ENCODE measurements around the gene EPC2.
"Not testable (repeated sequence)": the region's sequence is repeated elsewhere in the genome, so short reads cannot be mapped to it uniquely, and the experiment has no call there.

EPC2 gene

GRCh38 chr2:148654435-148654834 is 9.9 kb downstream of the EPC2 start:
- H3K4me1 ChIP-seq (ENCODE audit: insufficient read depth, low read length): peaks cover 52% of the 10 kb centered on the region
- no peak overlapping the region for H3K27ac ChIP-seq (ENCODE audit: low read depth, low read length)
- no peaks in the 10 kb centered on the region for H3K36me3 ChIP-seq (ENCODE audit: insufficient read depth, low read length)

GRCh38 chr2:148656516-148656915 is 12.0 kb downstream of the EPC2 start:
- Histone ChIP-seq H3K4me1 (ENCODE audit: insufficient read depth, low read length) (peaks cover 45% of the 10 kb centered on the region), H3K9ac (ENCODE audit: low read length) (no peak overlapping the region), H3K27me3 (ENCODE audit: control insufficient read depth in 1 of 2, insufficient read depth in 2 of 2, low read length in 2 of 2) (no peaks in the 10 kb centered on the region), H3K27ac (ENCODE audit: low read depth, low read length) (no peak overlapping the region), H3K36me3 (ENCODE audit: insufficient read depth, low read length) (no peaks in the 10 kb centered on the region), H3K4me3 (ENCODE audit: low read depth in 1 of 2, low read length in 2 of 2) (no peak overlapping the region), H3K9me3 (ENCODE audit: low read length) (no peaks in the 10 kb centered on the region)

More at GRCh38 chr2:148654435-148654834, 9.9 kb downstream of the EPC2 start:
- H3K4me3 ChIP-seq (ENCODE audit: low read depth in 1 of 2, low read length in 2 of 2): no peak overlapping the region
- no peak overlapping the region for H3K9ac ChIP-seq (ENCODE audit: low read length)
- H3K9me3 ChIP-seq (ENCODE audit: low read length): no peaks in the 10 kb centered on the region
- H3K27me3 ChIP-seq (ENCODE audit: control insufficient read depth in 1 of 2, insufficient read depth in 2 of 2, low read length in 2 of 2): no peaks in the 10 kb centered on the region

GRCh38 chr2:148658807-148659722 is 14.5 kb downstream of the EPC2 start:
- Histone ChIP-seq H3K36me3 (ENCODE audit: insufficient read depth, low read length) (no peaks in the 10 kb centered on the region), H3K9ac (ENCODE audit: low read length) (no peak overlapping the region), H3K4me1 (ENCODE audit: insufficient read depth, low read length) (peaks cover 24% of the 10 kb centered on the region), H3K4me3 (ENCODE audit: low read depth in 1 of 2, low read length in 2 of 2) (no peak overlapping the region), H3K27ac (ENCODE audit: low read depth, low read length) (no peak overlapping the region), H3K9me3 (ENCODE audit: low read length) (no peaks in the 10 kb centered on the region), H3K27me3 (ENCODE audit: control insufficient read depth in 1 of 2, insufficient read depth in 2 of 2, low read length in 2 of 2) (no peaks in the 10 kb centered on the region)

- H3K4me1 ChIP-seq (ENCODE audit: insufficient read depth, low read length): peaks cover 23% of the 10 kb centered on the region
- H3K27me3 ChIP-seq (ENCODE audit: control insufficient read depth in 1 of 2, insufficient read depth in 2 of 2, low read length in 2 of 2): no peaks in the 10 kb centered on the region
- no peak overlapping the region for H3K9ac ChIP-seq (ENCODE audit: low read length)
Observed at GRCh38 chr2:148660999-148661398, 16.4 kb downstream of the EPC2 start.

DNA sequence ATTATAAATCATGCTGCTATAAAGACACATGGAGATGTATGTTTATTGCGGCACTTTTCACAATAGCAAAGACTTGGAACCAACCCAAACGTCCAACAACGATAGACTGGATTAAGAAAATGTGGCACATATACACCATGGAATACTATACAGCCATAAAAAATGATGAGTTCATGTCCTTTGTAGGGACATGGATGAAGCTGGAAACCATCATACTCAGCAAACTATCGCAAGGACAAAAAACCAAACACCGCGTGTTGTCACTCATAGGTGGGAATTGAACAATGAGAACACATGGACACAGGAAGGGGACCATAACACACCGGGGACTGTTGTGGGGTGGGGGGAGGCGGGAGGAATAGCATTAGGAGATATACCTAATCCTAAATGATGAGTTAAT is 17.8 kb downstream of the EPC2 start:
- not testable (repeated sequence) for H3K4me3 ChIP-seq (ENCODE audit: low read depth in 1 of 2, low read length in 2 of 2); H3K36me3 ChIP-seq (ENCODE audit: insufficient read depth, low read length); H3K27me3 ChIP-seq (ENCODE audit: control insufficient read depth in 1 of 2, insufficient read depth in 2 of 2, low read length in 2 of 2); H3K9me3 ChIP-seq (ENCODE audit: low read length); H3K9ac ChIP-seq (ENCODE audit: low read length); H3K27ac ChIP-seq (ENCODE audit: low read depth, low read length)
- H3K4me1 ChIP-seq (ENCODE audit: insufficient read depth, low read length): peaks cover 21% of the 10 kb centered on the region

More at GRCh38 chr2:148660999-148661398, 16.4 kb downstream of the EPC2 start:
- Histone ChIP-seq H3K9me3 (ENCODE audit: low read length) (no peaks in the 10 kb centered on the region), H3K27ac (ENCODE audit: low read depth, low read length) (no peak overlapping the region), H3K36me3 (ENCODE audit: insufficient read depth, low read length) (no peaks in the 10 kb centered on the region), H3K4me3 (ENCODE audit: low read depth in 1 of 2, low read length in 2 of 2) (no peak overlapping the region)

GRCh38 chr2:148664229-148664628 is 19.7 kb downstream of the EPC2 start:
- Histone ChIP-seq H3K27ac (ENCODE audit: low read depth, low read length) (no peak overlapping the region), H3K9me3 (ENCODE audit: low read length) (no peaks in the 10 kb centered on the region), H3K9ac (ENCODE audit: low read length) (no peak overlapping the region), H3K27me3 (ENCODE audit: control insufficient read depth in 1 of 2, insufficient read depth in 2 of 2, low read length in 2 of 2) (no peaks in the 10 kb centered on the region), H3K36me3 (ENCODE audit: insufficient read depth, low read length) (no peaks in the 10 kb centered on the region), H3K4me3 (ENCODE audit: low read depth in 1 of 2, low read length in 2 of 2) (no peak overlapping the region), H3K4me1 (ENCODE audit: insufficient read depth, low read length) (peaks cover 10% of the 10 kb centered on the region)

- Histone ChIP-seq H3K4me3 (ENCODE audit: low read depth in 1 of 2, low read length in 2 of 2) (no peak overlapping the region), H3K9me3 (ENCODE audit: low read length) (no peaks in the 10 kb centered on the region), H3K27me3 (ENCODE audit: control insufficient read depth in 1 of 2, insufficient read depth in 2 of 2, low read length in 2 of 2) (no peaks in the 10 kb centered on the region), H3K9ac (ENCODE audit: low read length) (no peak overlapping the region), H3K4me1 (ENCODE audit: insufficient read depth, low read length) (peaks cover 8% of the 10 kb centered on the region), H3K27ac (ENCODE audit: low read depth, low read length) (no peak overlapping the region), H3K36me3 (ENCODE audit: insufficient read depth, low read length) (no peaks in the 10 kb centered on the region)
Observed at GRCh38 chr2:148666555-148666954, 22.0 kb downstream of the EPC2 start.

DNA sequence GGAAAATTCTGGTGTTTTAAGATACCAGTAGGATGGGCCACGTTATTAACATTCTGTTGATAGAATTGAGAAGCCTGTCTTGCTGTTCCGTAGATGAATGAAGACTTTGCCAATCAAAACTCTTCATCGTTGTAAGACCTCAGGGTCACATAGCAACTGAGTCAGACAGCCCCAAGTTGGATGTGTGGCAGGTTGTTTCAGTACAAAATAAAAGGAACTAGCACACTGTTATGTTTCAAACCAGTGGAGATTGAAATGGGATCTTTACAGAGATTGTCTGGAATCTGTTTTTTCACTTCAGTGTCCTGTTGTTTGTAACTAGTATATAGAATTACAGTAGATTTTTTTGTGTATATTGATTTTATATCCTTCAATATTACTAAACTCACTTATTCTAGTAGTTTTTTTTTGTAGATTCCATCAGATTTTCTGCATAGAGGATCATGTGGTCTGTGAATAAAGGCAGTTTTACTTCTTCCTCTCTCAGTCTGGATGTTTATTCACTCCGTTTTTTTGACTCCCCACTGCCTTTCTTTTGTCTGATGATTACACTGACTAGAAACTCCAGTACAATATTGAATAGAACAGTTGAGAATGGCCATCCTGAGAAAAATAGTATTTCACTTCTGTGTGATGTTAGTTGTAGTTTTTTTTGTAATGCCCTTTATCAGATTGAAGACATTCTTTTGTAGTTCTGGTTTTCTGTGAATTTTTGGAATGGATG is 22.7 kb downstream of the EPC2 start:
- Histone ChIP-seq H3K4me3 (ENCODE audit: low read depth in 1 of 2, low read length in 2 of 2) (no peak overlapping the region), H3K9me3 (ENCODE audit: low read length) (no peaks in the 10 kb centered on the region), H3K36me3 (ENCODE audit: insufficient read depth, low read length) (no peaks in the 10 kb centered on the region), H3K27ac (ENCODE audit: low read depth, low read length) (no peak overlapping the region), H3K9ac (ENCODE audit: low read length) (no peak overlapping the region), H3K27me3 (ENCODE audit: control insufficient read depth in 1 of 2, insufficient read depth in 2 of 2, low read length in 2 of 2) (no peaks in the 10 kb centered on the region), H3K4me1 (ENCODE audit: insufficient read depth, low read length) (peaks cover 8% of the 10 kb centered on the region)

DNA sequence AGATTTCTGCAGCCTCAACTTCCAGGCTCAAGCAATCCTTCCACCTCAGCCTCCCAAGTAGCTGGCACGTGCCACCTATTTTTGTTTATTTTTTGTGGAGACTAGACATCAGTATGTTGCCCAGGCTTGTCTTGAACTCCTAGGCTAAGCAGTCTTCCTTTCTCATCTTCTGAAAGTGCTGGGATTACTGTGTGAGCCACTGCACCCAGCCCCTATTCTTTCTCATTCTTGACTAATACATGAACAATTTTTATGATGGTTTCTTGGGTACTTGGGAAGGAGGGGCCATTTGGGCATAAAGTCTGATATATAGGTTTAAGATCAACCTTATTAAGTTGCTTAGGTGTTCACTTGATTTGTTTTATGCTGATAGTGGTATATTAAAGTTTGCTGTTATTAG is 26.2 kb downstream of the EPC2 start:
- Histone ChIP-seq H3K9me3 (ENCODE audit: low read length) (no peaks in the 10 kb centered on the region), H3K9ac (ENCODE audit: low read length) (no peak overlapping the region), H3K36me3 (ENCODE audit: insufficient read depth, low read length) (no peaks in the 10 kb centered on the region), H3K27me3 (ENCODE audit: control insufficient read depth in 1 of 2, insufficient read depth in 2 of 2, low read length in 2 of 2) (no peaks in the 10 kb centered on the region), H3K27ac (ENCODE audit: low read depth, low read length) (no peak overlapping the region), H3K4me3 (ENCODE audit: low read depth in 1 of 2, low read length in 2 of 2) (no peak overlapping the region), H3K4me1 (ENCODE audit: insufficient read depth, low read length) (peaks cover 23% of the 10 kb centered on the region)

DNA sequence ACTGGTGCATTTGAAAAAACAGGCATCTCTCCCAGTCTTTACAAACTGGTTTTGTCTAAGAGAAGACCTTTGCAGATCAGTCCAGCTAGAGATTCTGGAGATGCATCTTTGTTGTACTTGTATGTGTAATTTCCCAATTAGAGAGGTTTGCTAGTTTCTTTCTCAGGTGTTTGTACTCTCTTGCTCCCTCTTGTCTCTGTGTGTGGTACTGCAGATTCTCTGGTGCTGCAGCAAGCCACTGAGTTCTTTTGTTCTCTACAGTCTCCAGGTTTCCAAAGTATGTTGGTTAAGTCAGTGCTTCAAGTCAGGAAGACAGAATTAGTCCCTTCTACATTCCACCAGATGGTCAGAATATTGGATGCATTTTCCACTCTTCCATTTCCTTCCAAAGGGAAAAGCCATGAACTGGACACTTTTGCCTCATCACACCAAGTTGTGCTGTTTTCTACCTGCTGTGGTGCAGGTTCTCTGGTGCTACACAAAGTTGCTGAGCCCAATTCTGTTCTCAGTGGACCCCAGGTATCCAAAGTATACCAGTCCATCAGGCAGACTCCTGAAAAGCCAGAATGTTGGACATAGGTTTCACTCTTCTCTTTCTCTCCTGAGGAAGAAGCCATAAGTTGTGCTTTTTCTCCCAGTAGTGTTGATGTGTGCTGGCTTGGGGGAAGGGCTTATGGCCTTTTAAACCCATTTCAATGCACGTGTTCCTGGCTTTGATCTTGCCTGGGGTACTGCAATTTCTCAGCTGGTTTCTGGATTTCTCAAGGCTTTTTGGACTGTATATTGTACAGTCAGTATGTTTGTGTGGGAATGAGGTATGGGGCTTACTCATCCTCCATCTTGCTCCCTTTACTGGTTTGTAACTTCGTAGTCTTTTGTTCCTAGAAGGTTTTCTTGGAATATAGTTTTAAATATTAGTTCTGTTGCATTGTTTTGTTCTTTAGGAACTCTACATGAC is 29.8 kb downstream of the EPC2 start:
- no peak overlapping the region for H3K27ac ChIP-seq (ENCODE audit: low read depth, low read length)

DNA sequence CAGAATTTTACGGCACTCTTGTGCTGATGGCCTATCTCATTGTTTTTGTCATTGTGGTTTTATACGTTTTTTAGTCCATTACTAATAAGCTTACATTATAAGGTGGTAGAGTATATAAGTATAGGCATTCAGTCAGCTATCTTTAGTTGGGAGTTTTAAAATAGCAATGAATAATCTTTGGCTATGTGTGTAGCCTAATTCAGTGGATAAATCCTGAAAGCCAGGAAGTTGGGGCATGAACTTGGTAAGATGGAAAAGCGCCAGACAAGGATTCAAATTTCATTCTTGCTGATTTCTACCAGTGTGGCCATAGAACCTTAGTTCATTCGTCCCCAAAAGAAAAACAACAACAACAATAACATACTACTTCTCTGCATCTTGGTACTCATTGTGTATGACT is 31.2 kb downstream of the EPC2 start:
- H3K27me3 ChIP-seq (ENCODE audit: control insufficient read depth in 1 of 2, insufficient read depth in 2 of 2, low read length in 2 of 2): no peaks in the 10 kb centered on the region
- no peaks in the 10 kb centered on the region for H3K9me3 ChIP-seq (ENCODE audit: low read length)
- H3K4me3 ChIP-seq (ENCODE audit: low read depth in 1 of 2, low read length in 2 of 2): no peak overlapping the region
- no peak overlapping the region for H3K27ac ChIP-seq (ENCODE audit: low read depth, low read length)
- H3K9ac ChIP-seq (ENCODE audit: low read length): no peak overlapping the region
- peaks cover 29% of the 10 kb centered on the region for H3K4me1 ChIP-seq (ENCODE audit: insufficient read depth, low read length)
- no peaks in the 10 kb centered on the region for H3K36me3 ChIP-seq (ENCODE audit: insufficient read depth, low read length)

More for the DNA sequence above, 29.8 kb downstream of the EPC2 start:
- no peaks in the 10 kb centered on the region for H3K9me3 ChIP-seq (ENCODE audit: low read length)
- H3K9ac ChIP-seq (ENCODE audit: low read length): no peak overlapping the region
- H3K4me1 ChIP-seq (ENCODE audit: insufficient read depth, low read length): peaks cover 24% of the 10 kb centered on the region
- no peaks in the 10 kb centered on the region for H3K27me3 ChIP-seq (ENCODE audit: control insufficient read depth in 1 of 2, insufficient read depth in 2 of 2, low read length in 2 of 2)
- no peak overlapping the region for H3K4me3 ChIP-seq (ENCODE audit: low read depth in 1 of 2, low read length in 2 of 2)
- H3K36me3 ChIP-seq (ENCODE audit: insufficient read depth, low read length): no peaks in the 10 kb centered on the region
